GM06990 (cell line): ENCODE results near the gene SCRN2.

Source experiments
- DNase-seq: peaks from one replicate; pipeline ENCODE4 v3.0.0-alpha.2; 2011; ENCODE audit not compliant: insufficient read length; ENCODE audit errors: extremely low read depth
- H3K27me3 ChIP-seq: replicated peaks from 2 replicates; pipeline ENCODE4 v1.6.0; 2011; ENCODE audit warnings: low read length; ENCODE audit not compliant: control insufficient read depth, insufficient read depth
- H3K36me3 ChIP-seq: 2 replicates; pipeline ENCODE4 v1.5.1; 2011; ENCODE audit warnings: low read length; ENCODE audit not compliant: control insufficient read depth, insufficient read depth
- H3K4me3 ChIP-seq: replicated peaks from 2 replicates; pipeline ENCODE4 v1.5.1; 2011; ENCODE audit warnings: low read depth, mild to moderate bottlenecking, control low read depth, low read length
- CTCF ChIP-seq: IDR thresholded peaks from 2 replicates; pipeline ENCODE4 v1.5.1; 2011; ENCODE audit warnings: low read length, control low read depth, mild to moderate bottlenecking, inconsistent platforms; ENCODE audit not compliant: insufficient read depth, poor library complexity, severe bottlenecking

SCRN2 gene

GRCh38 chr17:47789611-47790561, 51.2 kb downstream of the SCRN2 start:
- Histone ChIP-seq H3K36me3 (no peaks in the 10 kb centered on the region), H3K4me3 (no peak overlapping the region; the same call in 1 of the 2 replicates), H3K27me3 (no peaks in the 10 kb centered on the region; the same call in 1 of the 2 replicates)
- TF ChIP-seq CTCF = peak; percentile 52
- peak; percentile 50 for DNase-seq
